AG04450 (cell line): ENCODE results near the gene SIGMAR1. TPM values are rescaled to one million over a fixed set of nuclear protein-coding genes. Genes with fewer than 3 reads are reported as not detected.

ENCODE experiments used
- CTCF ChIA-PET: fragments of 300-600, 350-600 bp; formaldehyde crosslinking; extraction: SDS; loops from one replicate; lab custom pipeline; 2022; ENCODE audit warnings: antibody characterized with exemption, inconsistent platforms; lab: Charles Lee
- POLR2A ChIA-PET: fragments of 350-600 bp; formaldehyde crosslinking; extraction: SDS; loops from one replicate; lab custom pipeline; 2021; ENCODE audit warnings: antibody characterized with exemption, inconsistent platforms; lab: Yijun Ruan, JAX
- DNase-seq: peaks from one replicate; pipeline ENCODE4 v3.0.0-alpha.2; 2011; ENCODE audit warnings: low read depth, low spot score
- H3K27ac ChIP-seq: one replicate; pipeline ENCODE4 v1.5.1; 2012; ENCODE audit warnings: low read depth, low read length, control low read depth
- H3K27me3 ChIP-seq: one replicate; pipeline ENCODE4 v1.6.0; 2012; ENCODE audit warnings: low read length; ENCODE audit not compliant: control insufficient read depth, insufficient read depth
- H3K4me3 ChIP-seq: 2 replicates; pipeline ENCODE4 v1.5.1; 2011; ENCODE audit warnings: mild to moderate bottlenecking, low read depth, low read length, control low read depth
- H3K9me3 ChIP-seq: 2 replicates; pipeline ENCODE4 v1.5.1; 2012; ENCODE audit warnings: low read length; ENCODE audit not compliant: control insufficient read depth, insufficient read depth
- polyA plus RNA-seq: library from polyadenylated mRNA; depleted of rRNA; stranded (reverse); fragments of >200 nt; gene quantifications from 2 replicates; pipeline ENCODE4 v1.2.3, GENCODE V29; 2011
- TF ChIP-seq, protein P1 (sequence below): IDR thresholded peaks from 2 replicates; pipeline ENCODE4 v1.5.1; 2011; ENCODE audit warnings: low read depth, low read length, control low read depth, inconsistent platforms

Gene SIGMAR1
- polyA plus RNA-seq, 1 experiment, result 38.9 TPM

DNA sequence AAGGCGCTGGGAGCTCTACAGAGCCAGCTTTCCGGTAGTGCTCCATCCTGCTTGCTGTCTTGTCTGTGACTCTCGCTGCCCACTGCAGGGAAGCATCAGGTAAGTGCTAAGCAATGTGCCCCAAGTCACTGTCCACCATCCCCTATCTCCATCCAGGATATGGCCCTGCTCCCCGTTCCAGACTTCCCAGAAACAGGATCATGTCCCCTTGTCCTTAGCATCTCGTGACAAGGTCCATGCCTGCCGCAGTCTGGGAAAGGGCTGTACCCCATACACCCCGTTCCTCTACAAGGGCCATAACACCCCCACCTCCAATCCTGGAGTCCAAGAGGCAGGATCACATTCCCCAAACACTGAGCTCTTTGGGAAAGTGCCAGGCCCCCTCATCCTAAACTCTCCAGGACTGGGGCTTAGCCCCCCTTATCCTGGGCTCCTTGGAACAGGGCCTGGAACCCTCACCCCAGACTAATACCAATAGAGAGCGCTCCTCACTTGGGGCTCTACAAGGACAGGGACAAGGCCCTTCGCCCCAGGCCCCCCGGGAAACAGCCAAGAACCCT lies 26.3 kb downstream of the SIGMAR1 start:
- POLR2A ChIA-PET, result no interaction called here
- CTCF ChIA-PET, result interaction anchor here (1.4 to 7.6 kb wide), 6 partner anchors 8 to 207 kb away, joined by 3 to 111 read pairs (median 8); partner anchors contain the start of gene DCTN3
- Histone ChIP-seq H3K4me3 (peak overlapping the region; percentile 86), H3K27ac (peak overlapping the region; percentile 21), H3K27me3 (peaks cover 1% of the 10 kb centered on the region), H3K9me3 (no peaks in the 10 kb centered on the region; the same call in 1 of the 2 replicates)
- TF ChIP-seq, protein P1, sequence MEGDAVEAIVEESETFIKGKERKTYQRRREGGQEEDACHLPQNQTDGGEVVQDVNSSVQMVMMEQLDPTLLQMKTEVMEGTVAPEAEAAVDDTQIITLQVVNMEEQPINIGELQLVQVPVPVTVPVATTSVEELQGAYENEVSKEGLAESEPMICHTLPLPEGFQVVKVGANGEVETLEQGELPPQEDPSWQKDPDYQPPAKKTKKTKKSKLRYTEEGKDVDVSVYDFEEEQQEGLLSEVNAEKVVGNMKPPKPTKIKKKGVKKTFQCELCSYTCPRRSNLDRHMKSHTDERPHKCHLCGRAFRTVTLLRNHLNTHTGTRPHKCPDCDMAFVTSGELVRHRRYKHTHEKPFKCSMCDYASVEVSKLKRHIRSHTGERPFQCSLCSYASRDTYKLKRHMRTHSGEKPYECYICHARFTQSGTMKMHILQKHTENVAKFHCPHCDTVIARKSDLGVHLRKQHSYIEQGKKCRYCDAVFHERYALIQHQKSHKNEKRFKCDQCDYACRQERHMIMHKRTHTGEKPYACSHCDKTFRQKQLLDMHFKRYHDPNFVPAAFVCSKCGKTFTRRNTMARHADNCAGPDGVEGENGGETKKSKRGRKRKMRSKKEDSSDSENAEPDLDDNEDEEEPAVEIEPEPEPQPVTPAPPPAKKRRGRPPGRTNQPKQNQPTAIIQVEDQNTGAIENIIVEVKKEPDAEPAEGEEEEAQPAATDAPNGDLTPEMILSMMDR, result no peak
- DNase-seq, result no peak

DNA sequence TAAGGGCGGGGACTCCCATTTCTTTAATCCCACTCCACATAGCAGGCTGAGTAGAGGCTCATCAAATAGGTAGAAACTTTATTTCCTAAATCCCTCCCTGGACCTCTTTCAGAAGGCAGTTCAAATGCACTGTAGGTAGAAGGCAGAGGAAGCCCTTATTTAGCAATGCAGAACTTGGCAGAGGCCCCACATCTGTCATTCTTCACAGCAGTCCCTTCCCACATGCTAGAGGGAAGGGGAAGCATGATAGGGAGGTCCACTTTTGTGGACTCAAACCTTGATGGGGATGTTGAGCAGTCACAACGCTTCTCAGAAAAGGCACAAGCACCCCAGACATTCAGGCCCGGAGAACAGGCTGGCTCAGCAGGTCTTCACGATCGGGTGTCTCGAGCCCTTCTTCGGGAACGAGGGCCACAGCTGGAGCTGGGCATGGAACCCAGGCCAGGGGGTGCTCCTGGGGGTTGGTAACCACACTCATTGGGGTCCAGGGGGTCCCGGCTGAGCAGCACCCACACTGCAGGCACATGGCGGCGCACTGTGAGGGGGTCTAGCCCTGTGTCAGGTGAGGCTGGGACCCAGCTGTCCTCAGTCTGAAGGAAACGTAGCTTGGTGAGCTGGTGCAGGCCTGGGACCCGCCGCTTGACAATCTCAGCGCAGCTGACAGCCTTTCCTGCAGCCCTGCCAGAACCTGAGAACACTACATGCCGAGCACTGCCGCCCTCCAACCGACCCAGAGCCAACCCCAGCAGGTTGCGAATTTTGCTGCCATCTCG lies 27.0 kb downstream of the SIGMAR1 start:
- no peak for DNase-seq
- TF ChIP-seq, protein P1, result no peak
- Histone ChIP-seq H3K9me3 (no peaks in the 10 kb centered on the region; the same call in 1 of the 2 replicates), H3K27ac (no peak overlapping the region), H3K4me3 (peak overlapping the region; percentile 86), H3K27me3 (peaks cover 7% of the 10 kb centered on the region)
- ChIA-PET CTCF (interaction anchor here (1.5 to 2.2 kb wide), 4 partner anchors 7 to 207 kb away, joined by 3 to 10 read pairs (median 8); partner anchors contain the start of gene DCTN3), POLR2A (no interaction called here)

DNA sequence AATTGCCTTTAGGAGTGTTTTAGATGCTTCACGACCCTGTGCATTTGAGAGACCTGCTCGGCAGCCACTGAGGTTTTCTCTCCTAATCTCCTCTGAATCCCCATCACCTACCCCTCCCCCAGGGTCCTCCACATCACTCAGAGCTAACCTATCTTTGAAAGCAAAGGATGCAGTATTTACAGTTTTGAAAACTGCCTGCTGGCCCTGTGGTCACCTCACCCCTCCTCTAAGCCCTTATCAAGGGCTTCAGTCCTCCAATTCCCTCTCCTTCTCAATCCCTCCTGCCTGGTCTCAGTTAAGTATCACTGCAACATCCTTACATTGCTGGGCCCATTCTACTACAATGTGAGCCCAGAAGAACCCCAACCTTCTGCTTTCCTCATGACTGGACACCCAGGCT lies 30.3 kb downstream of the SIGMAR1 start:
- ChIA-PET POLR2A (no interaction called here), CTCF (interaction anchor here (0.9 to 1.6 kb wide), 4 partner anchors 16 to 203 kb away, joined by 3 to 8 read pairs (median 4); no protein-coding TSS in a partner anchor)
- Histone ChIP-seq H3K27me3 (peaks cover 10% of the 10 kb centered on the region), H3K4me3 (no peak overlapping the region), H3K27ac (no peak overlapping the region), H3K9me3 (no peaks in the 10 kb centered on the region; the same call in 1 of the 2 replicates)
- TF ChIP-seq, protein P1, result no peak
- DNase-seq, result no peak

DNA sequence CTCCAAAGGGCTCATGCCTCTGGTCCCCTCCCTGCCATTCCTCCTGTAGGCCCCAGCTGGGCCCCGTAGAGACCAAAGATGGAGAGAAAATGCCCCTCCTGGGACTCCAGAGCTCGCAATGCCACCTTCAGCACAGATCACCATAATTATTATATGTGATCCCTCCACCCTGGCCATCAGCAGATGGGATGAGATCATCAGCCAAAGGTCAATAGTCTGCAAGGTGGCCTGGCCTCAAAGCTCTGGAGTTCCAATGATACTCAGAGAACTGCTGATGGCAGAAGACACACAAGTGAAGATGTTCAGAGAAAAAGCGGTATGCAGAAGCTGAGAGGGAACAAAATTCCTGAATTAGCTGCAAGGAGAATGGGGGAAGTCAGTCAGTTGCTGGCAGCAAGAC lies 30.7 kb downstream of the SIGMAR1 start:
- POLR2A ChIA-PET, result no interaction called here
- CTCF ChIA-PET, result interaction anchor here (0.9 to 1.6 kb wide), 4 partner anchors 15 to 203 kb away, joined by 3 to 8 read pairs (median 4); no protein-coding TSS in a partner anchor

More for the DNA sequence above, 30.7 kb downstream of the SIGMAR1 start:
- no peak for DNase-seq
- Histone ChIP-seq H3K27ac (no peak overlapping the region), H3K27me3 (peaks cover 14% of the 10 kb centered on the region), H3K4me3 (no peak overlapping the region), H3K9me3 (no peaks in the 10 kb centered on the region; the same call in 1 of the 2 replicates)
- TF ChIP-seq, protein P1, result no peak
